ENCODE data around the gene SPNS3.

The SPNS3 gene, protein sequence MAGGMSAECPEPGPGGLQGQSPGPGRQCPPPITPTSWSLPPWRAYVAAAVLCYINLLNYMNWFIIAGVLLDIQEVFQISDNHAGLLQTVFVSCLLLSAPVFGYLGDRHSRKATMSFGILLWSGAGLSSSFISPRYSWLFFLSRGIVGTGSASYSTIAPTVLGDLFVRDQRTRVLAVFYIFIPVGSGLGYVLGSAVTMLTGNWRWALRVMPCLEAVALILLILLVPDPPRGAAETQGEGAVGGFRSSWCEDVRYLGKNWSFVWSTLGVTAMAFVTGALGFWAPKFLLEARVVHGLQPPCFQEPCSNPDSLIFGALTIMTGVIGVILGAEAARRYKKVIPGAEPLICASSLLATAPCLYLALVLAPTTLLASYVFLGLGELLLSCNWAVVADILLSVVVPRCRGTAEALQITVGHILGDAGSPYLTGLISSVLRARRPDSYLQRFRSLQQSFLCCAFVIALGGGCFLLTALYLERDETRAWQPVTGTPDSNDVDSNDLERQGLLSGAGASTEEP

DNA sequence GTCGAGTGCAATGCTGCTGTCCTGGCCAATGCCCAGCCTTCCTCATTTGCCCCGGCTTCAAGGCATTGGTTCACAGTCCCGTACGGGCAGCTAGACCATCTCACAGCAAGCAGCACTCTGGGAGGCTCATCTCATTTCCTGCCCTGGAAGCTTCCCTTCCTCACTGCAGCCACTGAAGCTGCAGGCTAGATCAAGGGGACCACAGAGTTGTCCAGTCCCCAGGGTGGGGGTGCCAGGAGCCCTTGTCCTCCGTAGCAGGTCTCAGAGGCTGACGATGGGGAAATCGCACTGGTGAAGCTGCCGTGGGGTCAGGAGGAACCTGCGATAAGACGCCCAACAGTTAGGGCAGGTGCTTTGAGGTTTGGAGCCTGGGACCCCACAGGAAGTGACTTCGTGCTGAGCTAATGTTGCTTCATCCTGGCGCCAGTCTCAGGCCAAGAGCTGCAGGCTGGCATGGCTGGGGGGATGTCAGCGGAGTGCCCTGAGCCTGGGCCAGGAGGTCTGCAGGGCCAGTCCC, at the start of gene SPNS3:
SPNS3 (plus strand) TSS at position 426 of the 517 bp plus-strand sequence; CDS start at position 454, 28 bp downstream.
- peak in 1 of 2 donors; percentile 11 for DNase-seq (ENCODE audit: low read depth in 2 of 2)

DNA sequence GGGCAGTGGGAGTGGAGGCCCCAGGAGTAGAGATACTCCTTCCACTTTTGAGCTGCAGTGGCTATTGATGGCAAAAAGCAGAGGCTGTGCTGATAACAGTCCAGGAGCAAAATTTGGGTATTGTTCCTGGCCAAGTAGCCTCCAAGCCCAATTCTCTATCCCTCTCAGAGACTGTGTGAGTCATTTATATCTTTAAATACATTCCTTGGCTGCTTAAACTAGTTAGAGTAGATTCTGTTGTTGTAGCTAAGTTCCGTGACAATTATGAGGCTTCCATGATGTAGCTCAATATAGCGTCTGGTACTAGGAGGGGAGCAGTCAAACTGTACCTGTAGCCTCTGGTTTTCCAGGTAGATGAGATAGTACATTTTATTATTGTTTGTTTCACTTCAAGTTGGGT, 47.3 kb upstream of the SPNS3 start:
- DNase-seq (ENCODE audit: low read depth in 2 of 2), result no peak

DNA sequence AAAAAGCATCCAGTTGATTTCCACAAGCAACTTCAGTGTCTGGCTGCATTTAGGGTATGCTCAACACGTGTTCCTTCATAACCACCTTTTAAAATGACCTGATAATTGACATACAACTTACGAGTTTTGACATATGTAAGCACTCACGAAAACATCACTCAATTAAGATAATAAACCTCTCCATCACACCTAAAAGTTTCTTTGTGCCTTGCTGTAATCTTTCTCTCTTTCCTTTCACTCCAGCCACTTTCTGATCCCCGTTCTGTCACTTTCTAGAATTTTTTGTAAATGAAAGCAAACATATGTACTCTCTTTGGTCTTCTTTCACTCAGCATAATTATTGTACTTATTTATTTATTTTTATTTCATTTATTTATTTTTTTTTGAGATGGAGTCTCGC, 46.6 kb upstream of the SPNS3 start:
- no peak for DNase-seq (ENCODE audit: low read depth in 2 of 2)

DNA sequence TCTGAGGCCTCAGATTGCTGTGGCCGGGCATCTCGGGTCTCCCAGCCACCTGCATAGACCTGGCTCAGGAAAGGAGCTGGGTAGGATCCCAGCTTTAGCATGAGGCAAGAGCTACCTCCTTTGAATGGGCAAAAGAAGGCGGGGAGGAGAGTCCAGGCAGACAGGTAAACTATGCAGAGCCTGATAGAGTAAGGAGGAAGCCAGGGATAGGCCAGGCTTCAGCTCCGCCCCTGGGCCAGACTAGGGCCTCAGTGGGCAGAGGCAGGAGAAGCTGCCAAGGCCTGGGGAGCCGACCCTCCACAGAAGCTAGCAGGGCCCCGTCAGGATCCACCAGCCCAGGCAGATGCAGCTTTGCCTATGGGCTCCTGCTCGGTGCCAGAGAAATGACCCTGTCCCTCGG, 44.7 kb upstream of the SPNS3 start:
- DNase-seq (ENCODE audit: low read depth in 2 of 2), result no peak

DNA sequence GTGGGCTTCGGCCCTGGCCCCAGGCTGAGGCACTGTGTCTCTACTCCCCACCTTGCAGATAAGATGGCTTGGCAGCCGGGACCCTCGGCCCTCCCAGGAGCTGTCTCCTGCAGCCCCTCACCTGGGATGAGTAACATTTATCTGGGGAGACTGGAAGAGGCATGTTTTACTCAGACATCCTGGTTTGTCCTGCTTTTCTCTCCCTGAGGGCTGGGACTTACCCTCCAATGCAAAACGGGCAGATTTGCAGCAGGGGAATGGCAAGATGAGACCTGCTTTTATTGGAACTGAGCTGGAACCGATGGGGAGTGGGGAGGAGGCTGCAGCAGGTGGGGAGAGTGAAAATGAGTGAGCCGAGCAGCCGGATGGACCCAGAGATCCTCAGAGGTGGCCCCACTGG, 39.9 kb upstream of the SPNS3 start:
- DNase-seq (ENCODE audit: low read depth in 2 of 2), result no peak

DNA sequence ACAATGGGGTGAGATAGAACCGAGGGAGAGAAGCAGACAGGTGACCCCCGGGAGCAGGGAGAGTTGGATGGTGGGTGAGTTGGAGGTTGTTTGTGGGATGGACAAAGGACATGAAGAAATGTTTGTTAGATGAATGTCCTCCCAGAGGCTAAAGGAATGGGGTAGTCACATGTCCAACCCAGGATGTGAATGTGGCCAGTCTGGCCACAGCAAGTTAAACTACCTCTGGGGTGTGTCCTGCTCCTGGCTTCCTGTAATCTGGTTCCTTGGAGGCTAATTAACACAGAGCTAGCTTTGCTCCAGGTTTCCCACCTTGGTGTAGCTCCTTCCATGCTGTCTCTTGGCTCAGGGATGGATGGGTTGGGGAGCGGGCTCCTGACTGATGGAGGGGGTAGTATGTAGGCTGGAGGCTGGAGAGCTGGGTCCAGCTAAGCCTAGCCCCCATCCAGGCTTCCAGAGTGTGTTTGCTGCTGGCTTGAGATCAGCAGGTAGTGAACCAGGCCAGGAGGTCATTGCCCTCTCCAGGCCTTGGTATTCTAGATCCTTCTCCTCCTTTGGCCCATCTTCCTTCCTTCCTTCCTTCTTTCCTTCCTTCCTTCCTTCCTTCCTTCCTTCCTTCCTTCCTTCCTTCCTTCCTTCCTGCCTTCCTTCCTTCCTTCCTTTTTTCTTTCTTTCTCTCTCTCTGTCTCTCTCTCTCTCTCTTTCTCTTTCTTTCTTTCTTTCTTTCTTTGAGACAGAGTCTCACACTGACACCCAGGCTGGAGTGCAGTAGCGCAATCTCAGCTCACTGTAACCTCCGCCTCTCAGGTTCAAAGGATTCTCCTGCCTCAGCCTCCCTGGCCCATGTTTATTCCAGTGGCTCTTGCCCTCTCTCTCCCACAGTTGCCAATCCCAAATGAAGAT, 39.3 kb upstream of the SPNS3 start:
- DNase-seq (ENCODE audit: low read depth in 2 of 2), result no peak

DNA sequence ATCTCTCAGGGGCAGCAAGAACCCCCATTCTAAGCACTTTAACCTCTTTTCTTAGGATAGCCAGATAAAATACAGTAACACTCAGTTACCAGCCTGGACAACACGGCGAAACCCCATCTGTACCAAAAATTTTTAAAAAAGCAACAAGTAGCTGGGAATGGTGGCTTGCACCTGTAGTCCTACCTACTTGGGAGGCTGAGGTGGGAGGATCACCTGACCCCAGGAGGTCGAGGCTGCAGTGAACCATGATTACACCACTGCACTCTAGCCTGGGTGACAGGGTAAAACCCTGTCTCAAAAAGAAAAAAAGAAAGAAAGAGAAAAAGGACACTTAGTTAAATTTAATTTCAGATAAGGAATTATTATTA, 38.6 kb upstream of the SPNS3 start:
- no peak for DNase-seq (ENCODE audit: low read depth in 2 of 2)

DNA sequence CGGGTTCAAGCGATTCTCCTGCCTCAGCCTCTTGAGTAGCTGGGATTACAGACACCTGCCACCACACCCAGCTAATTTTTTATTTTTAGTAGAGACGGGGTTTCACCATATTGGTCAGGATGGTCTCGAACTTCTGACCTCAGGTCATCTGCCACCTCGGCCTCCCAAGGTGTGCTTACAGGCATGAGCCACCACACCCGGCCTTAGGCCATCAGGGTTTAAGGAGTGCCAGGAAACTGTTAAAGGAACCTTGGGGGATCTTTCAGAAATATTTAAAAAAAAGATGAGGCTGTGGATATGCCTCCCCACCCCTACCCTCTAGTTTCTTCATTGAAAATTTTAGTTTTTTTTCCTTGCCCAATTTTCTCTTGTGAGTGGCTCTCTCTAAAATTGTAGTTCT, 35.9 kb upstream of the SPNS3 start:
- no peak for DNase-seq (ENCODE audit: low read depth in 2 of 2)

DNA sequence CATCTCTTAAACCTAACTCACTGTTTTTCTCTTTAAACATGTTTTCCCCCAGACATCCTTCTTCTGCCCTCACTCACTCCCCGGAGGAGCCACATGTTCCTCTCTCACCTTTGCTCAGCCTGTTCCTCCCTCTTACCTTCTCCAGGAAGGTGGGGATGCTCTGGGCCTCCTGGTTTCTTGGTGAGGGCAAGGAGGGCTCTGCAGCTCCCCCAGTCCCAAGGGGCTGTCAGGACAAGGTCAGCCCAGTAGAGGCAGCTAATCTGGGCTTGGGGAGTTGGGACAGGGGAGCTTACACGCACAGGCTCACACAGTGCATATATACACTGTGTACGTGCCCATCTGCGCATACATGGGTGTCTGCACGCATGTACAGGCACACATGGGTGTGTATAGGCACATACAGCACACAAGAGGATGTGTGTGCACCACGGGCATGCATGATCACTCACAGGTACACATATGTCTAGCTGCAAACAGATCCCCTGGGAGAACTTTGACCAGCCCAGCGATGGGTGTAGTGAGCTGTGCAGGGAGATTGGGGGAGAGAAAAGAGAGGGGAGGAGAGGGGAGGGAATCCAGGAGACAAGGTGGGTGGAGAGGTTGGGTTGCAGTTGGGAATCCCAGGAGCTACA, 28.6 kb upstream of the SPNS3 start:
- no peak for DNase-seq (ENCODE audit: low read depth in 2 of 2)

DNA sequence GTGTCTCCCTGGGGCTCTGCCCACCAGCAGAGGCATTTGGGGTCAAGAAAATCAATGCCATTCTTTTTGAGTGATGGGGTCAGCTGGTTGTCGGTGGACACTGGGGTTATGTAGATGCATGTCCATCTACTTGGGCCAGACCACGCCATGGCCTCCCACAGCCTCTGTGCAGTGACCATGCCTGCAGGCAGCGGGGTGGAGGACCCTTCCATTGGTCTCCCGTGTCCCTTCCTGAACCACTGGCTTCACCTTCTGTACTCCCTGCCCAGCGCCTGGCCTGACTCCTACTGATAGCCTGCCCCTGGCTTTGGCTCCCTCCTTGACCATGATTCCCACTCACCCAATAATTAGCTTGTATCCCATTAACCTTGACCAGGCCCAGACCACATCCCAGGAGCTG, 28.0 kb upstream of the SPNS3 start:
- no peak for DNase-seq (ENCODE audit: low read depth in 2 of 2)

DNA sequence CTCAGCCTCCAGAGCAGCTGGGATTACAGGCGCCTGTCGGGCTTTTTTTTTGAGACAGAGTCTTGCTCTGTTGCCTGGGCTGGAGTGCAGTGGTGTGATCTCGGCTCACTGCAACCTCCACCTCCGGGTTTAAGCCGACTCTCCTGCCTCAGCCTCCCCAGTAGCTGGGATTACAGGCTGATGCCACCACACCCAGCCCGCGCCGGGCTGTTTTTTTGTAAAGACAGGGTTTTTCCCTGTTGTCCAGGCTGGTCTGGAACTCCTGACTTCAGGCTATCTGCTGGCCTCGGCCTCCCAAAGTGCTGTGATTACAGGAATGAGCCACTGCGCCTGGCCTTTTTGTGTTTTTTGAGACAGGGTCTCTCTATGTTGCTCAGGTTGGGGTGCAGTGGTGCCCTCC, 27.4 kb upstream of the SPNS3 start:
- DNase-seq (ENCODE audit: low read depth in 2 of 2), result no peak

DNA sequence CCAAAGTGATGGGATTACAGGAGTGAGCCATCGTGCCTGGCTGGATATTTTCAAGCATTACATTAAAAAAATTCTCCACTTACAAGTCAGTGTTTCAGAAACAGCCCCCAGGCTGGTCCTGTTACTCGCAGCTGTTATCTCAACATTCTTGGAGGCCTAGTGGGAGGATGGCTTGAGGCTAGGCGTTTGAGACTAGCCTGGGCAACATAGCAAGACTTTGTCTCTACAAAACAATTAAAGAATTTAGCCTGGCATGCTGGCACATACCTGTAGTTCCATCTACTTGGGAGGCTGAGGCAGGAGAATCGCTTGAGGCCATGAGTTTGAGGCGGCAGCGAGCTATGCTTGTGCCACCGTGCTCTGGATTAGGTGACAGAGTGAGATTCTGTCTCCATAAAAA, 26.5 kb upstream of the SPNS3 start:
- DNase-seq (ENCODE audit: low read depth in 2 of 2), result no peak

DNA sequence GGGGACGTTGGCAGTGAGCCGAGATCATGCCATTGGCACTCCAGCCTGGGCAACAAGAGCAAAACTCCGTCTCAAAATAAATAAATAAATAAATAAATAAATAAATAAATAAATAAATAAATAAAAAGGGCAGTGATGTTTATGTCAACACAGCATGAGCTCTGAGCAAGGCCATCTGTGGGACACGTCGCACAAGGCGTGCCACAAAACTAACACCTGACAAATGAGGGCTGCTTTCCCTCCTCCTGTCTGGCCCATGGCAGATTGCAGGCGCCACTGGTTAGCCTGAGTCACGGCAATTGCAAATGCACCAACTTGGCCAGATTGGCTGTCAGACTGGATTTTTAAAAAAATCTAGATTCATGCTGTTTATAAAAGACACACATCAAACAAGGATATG, 25.9 kb upstream of the SPNS3 start:
- DNase-seq (ENCODE audit: low read depth in 2 of 2), result no peak

DNA sequence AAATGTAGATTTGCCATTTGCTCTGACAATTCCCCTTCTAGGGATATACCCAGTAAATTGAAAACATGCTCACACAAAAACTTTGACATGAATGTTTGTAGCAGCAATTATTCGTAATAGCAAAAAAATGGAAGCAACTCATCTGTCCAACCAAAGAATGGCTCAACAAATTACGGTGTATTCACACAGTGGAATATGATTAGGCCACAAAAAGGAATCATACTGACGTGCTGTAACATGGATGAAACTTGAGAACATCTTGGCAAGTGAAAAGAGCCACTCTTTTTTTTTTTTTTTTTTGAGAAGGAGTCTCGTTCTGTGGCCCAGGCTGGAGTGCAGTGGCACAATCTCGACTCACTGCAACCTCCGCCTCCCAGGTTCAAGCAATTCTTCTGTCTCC, 24.1 kb upstream of the SPNS3 start:
- no peak for DNase-seq (ENCODE audit: low read depth in 2 of 2)

DNA sequence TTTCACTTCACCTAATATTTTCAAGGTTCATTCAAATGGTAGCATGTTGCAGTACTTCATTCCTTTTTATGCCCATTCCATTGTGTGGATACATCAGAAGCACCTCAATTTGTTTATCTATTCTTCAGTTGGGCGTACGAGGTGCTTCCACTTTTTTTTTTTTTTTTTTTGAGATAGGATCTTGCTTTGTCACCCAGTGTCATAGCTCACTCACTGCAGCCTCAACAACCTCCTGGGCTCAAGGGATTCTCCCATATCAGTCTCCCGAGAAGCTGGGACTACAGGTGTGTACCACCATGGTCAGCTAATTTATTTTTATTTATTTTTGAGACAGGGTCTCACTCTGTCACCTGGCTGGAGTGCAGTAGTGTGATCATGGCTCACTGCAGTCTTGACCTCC, 22.5 kb upstream of the SPNS3 start:
- no peak for DNase-seq (ENCODE audit: low read depth in 2 of 2)

DNA sequence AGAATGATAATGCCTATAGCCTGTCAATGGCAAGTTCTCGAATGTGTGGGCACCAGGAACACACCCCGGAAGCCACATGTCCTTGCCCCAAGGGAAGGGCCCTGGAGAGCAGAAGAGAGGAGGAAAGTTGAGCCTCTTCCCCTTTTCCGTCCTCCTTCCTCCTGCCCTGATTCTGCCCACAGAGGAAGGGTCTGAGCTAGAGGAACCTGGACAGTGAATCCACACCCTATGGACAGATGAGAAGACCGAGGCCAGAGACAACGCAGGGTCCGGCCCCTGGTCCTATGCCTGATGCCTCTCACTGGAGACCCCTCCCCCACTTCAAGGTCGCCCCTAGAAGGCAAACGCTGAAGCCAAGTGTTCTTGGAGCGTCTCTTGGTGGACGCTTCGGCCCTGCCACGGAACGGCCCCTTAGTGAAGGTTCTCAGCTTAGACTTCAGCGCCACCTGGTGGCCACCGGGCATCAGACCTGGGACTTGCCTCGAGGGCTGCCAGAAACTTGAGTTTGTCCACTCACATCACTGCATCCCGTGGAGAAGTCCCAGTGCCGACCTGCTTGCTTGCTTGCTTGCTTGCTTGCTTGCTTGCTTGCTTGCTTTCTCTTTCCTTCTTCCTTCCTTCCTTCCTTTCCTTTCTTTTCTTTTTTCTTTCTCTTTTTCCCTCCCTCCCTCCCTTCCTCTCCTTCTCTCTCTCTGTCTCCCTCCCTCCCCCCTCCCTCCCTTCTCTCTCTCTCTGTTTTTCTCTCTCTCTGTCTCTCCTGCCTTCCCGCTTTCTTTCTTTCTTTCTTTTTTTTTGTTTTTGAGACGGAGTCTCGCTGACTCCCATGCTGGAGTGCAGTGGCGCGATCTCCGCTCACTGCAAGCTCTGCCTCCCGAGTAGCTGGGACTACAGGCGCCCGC, 20.6 kb upstream of the SPNS3 start:
- DNase-seq (ENCODE audit: low read depth in 2 of 2), result peak; percentile 74 to 77

DNA sequence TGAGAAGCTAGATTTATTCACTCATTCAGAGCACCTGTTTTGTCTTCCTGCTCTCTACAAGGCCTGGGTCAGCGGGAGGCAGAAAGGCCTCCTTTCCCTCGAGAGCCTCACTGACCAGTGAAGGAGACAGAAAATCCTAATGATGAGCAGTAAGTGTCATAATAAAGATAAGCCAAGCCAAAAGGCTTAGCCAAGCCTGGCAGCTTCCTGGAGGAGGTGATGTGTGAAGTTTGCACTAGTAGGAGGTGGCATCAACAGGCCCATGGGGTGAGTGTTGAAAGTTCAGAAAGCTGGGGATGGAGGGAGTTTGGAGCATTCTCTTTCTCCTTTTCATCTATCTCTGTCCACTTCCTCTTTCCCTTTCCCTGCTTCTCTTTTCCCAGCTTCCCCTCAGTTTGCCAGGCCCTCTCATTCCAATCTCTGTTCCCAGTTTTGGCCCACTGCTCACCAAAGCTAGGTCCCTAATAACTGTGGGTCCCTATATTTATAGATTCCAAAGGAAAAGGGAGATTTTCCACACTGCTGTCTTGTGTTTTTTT, 16.5 kb upstream of the SPNS3 start:
- no peak for DNase-seq (ENCODE audit: low read depth in 2 of 2)

DNA sequence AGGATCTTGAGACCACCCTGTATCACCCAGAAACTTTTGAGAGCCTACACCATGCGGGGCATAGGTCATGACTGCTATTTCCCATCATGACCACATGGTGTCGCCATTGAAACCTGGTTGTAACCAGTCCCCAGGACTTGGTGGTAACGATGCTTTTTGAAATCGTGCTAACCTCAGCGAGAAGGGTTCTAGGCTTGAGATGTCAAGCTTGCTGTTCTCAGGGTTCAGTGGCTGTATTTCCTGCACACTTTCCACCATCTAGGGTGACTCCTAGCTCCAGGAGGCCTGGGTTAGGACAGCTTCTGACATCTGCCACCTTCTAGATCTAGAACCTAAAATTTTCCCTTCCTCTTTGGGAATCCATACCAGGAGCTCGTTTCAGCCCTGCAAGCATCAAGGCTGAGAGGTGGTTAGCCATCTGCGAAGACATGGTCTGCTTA, 13.0 kb upstream of the SPNS3 start:
- peak; percentile 26 to 41 for DNase-seq (ENCODE audit: low read depth in 2 of 2)

DNA sequence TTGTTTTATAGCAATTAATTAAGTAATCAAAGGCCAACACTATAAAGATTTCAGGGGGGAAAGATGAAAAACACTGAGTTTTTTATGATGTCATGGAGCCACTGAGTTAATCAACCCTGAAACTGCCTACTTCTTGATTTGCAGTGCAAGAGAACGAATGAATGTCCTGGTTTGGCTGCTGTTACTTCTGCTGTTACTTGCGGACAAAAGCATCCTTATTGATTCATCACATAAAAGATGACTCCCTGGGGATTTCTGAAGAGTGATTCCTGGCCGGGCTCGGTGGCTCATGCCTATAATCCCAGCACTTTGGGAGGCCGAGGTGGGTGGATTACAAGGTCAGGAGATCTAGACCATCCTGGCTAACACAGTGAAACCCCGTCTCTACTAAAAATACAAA, 10.9 kb upstream of the SPNS3 start:
- no peak for DNase-seq (ENCODE audit: low read depth in 2 of 2)

DNA sequence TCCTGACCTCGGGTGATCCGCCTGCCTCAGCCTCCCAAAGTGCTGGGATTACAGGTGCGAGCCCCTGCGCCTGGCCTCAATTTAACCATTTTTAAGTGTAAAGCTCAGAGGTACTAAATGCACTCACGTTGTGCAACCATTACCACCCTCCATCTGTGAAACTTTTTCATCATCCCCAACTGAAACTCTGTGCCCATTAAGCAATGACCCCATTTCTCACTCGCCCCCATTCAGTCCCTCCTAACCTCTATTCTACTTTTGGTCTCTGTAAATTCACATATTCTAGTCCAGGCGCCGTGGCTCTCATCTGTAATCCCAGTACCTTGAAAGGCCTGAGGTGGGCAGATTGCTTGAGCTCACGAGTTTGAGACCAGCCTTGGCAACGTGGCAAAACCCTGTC, 8.3 kb upstream of the SPNS3 start:
- no peak for DNase-seq (ENCODE audit: low read depth in 2 of 2)

Measured in activated CD8-positive, alpha-beta memory T cell treated with anti-CD3 and anti-CD28 coated beads for 4 hours (primary cell).